CD4-positive, alpha-beta T cell treated with Interferon gamma for 1 hour (primary cell): ENCODE measurements around the gene IFI30.

Source experiments
- DNase-seq: peaks from one replicate; pipeline ENCODE4 v3.0.0-alpha.2; 2020

IFI30 gene

DNA sequence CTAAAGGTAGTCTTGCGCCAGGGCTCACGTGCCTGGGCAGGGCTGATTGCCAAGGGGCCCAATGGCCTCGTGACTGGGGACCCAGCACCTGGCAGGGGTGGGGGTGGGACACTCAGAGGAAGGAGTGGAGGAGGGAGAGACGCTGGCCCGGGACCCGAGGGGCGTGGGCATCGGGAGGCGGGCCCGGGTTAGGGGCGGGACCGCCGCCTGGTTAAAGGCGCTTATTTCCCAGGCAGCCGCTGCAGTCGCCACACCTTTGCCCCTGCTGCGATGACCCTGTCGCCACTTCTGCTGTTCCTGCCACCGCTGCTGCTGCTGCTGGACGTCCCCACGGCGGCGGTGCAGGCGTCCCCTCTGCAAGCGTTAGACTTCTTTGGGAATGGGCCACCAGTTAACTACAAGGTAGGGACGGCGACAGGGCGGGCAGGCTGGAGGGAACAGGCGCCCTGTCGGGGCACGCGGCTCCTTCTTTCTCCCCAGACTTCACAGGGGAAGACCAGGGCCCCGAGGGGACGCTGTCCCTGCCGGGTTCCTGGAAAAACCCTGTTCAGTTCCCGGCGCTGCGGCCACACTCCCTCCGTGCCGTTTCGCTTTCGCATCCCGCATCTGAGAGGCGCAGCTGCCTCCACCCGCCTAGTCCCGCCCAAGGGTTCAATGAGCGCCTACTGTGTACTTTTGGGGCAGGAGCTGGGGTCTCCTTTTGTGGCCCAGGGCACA, at the start of gene IFI30:
Gene IFI30, plus strand, starts transcription at position 242 of the 717 bp plus-strand sequence. Its CDS starts 29 bp downstream, at position 271.
- peak; percentile 91 for DNase-seq

DNA sequence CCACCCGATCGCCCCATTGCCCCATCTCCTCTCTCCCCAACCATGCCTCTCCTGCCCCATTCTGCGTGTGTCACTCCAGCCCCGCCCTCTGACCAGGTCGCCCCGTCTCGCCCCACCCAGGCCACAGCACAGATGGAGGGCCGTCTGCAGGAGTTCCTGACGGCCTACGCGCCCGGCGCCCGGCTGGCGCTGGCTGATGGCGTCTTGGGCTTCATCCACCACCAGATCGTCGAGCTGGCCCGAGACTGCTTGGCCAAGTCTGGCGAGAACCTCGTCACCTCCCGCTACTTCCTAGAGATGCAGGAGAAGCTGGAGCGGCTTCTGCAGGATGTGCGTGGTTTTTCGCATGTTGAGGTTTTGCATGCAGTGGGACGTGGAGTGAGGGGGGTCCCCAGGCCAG, 49.8 kb upstream of the IFI30 start:
- DNase-seq, result no peak

DNA sequence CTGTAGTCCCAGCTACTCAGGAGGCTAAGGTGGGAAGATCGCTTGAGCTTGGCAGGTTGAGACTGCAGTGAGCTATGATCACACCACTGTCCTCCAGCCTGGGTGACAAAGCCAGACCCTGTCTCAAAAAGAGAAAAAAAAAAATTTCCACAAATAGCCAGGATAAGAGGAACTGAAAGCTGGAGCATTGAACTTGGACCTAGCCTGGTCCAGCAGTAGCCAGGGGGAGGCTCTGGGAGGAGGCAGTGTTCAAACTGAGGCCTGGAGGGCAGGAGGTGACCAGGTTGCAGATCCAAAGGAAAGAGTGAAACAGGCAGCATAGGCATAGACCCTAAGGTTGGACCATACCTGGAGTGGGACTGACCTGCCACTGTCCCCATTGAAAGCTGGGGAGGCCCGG, 47.5 kb upstream of the IFI30 start:
- DNase-seq, result no peak

DNA sequence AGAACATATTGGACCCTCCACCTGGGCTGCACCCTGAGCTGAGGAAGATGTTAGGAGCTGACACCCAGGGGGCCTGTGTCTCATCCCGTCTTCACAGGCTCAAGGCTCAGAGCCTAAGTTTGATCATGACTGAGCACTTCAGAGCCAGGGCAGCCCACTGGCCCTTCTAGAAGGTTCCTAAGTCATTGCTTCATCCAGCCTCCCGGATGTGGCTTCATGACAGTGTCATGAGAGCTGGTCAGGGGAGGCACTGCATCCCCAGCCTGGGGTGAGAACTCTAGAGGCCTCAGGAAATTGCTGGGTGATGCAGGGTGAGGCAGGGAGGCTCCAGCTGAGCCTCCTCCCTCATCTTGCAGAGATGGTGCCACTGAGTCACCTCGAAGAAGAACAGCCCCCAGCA, 45.6 kb upstream of the IFI30 start:
- DNase-seq, result peak; percentile 60

DNA sequence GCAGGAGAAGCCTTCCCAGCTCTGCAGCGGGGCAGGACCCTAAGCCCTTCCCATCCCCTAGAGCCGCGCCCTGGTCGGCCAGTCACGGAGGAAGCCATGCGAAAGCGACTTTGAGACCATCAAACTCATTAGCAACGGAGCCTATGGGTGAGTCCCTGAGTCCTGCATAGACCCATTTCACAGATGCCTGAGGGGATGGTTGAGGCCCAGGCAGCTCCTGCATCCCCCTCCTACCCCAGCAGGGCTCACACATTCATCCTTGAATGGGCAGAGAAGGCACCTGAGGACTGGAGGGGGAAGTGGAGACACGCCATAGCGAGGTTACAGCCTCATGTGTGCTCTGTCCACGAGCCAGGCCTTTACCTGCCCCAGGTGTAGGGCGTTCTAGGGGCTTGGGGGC, 44.8 kb upstream of the IFI30 start:
- DNase-seq, result no peak

DNA sequence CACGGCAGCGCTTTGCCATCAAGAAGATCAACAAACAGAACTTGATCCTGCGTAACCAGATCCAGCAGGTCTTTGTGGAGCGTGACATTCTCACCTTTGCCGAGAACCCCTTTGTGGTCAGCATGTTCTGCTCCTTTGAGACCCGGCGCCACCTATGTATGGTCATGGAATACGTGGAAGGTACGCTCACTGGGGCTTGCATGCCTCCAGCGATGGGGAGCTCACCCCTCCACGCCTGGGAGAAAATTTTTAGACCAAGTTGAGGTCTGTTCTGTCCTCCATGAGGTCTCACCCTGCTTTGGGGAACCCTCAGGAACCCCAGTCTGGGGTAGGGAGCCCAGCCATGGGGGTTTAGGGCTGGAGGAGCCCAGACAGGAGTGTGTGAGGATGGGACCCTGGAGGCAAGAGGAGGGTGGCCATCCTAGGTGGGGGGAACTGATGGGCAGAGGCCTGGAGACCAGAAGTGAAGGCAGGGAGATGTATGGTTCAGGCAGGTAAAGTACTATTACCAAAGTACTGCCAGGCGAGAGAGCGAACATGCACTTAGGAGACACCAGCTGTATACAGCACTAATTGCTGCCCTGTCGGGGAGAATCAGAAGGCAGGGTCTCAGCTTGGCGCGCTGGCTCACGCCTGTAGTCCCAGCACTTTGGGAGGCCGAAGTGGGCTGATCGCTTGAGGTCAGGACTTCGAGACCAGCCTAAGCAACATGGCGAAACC, 42.9 kb upstream of the IFI30 start:
- DNase-seq, result no peak

DNA sequence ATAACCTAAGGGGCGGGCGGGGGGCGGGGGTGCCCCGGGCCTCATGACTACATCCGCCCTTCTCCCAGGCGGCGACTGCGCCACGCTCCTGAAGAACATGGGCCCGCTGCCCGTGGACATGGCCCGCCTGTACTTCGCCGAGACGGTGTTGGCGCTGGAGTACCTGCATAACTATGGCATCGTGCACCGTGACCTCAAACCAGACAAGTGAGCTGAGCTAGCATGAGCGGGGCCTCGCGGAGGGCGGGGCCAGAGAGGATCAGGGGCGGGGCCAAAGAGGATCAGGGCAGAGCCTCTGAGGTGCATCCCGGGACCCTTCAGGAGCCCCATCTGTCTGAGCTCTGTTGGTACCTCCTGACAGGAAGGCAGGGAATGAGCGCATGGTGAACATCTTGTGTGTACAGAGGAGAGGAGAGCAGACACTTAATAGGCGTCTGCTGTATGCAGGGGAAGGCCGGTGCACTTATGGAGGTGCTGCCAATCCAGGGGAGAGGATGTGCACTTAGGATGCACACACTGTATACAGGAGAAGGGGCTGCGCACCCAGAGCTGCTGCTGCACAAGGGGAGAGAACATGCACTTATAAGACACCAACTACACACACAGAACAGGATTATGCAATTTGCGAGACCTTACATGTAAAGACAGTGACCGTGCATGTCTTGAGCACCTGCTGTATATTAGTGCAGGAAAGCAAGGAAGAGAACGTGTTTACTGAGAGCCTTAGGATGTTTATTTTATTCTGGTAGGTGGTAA, 41.6 kb upstream of the IFI30 start:
- DNase-seq, result no peak

DNA sequence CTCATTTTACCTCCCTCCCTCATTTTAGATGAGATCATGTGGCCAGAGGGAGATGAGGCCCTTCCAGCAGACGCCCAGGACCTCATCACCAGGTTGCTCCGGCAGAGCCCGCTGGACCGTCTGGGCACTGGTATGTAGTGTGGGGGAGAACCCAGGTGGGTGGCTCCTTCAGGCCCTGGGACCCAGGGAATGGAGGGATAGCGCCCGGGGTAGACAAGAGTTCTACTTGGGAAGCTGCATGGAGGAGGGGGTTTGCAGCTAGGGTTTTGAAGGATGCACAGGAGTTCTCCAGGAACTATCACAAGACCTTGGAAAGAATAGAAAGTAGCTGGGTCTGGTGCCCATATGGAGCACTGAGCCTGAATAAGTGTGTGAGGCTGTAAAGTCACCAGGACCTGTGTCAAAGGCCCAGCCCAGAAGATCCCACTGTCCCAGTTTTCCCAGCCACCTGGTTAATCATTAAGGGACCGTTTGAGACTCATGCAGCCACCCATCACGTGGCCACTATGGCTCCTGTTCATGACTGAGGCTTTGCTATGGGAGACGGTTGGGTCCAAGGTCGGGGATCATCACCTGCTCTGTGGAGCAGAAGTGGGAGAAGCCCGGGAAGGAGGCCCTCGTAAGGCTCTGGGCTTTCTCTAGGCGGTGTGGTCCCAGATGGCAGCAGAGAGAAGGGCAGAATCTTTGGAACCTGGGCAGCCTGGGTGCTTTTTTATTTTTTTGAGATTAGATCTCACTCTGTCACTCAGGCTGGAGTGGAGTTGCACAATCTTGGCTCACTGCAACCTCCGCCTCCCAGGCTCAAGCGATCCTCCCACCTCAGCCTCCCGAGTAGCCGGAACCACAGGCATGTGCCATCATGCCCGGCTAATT, 37.7 kb upstream of the IFI30 start:
- DNase-seq, result no peak

DNA sequence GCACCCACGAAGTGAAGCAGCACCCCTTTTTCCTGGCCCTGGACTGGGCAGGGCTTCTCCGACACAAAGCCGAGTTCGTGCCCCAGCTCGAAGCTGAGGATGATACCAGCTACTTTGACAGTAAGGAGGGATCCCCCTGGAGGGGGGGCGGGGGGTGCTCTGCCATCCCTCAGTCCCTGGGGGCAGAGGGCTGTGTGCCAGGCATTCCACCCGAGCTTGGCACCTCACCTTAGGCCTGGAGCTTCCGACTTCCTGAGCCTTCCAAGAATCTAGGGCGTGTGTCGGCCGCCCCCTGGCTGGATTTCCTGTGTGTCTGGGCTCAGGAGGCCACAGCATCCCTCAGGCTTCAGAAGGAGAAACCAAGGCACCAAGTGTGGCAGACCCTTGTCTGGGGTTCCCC, 36.4 kb upstream of the IFI30 start:
- DNase-seq, result no peak

DNA sequence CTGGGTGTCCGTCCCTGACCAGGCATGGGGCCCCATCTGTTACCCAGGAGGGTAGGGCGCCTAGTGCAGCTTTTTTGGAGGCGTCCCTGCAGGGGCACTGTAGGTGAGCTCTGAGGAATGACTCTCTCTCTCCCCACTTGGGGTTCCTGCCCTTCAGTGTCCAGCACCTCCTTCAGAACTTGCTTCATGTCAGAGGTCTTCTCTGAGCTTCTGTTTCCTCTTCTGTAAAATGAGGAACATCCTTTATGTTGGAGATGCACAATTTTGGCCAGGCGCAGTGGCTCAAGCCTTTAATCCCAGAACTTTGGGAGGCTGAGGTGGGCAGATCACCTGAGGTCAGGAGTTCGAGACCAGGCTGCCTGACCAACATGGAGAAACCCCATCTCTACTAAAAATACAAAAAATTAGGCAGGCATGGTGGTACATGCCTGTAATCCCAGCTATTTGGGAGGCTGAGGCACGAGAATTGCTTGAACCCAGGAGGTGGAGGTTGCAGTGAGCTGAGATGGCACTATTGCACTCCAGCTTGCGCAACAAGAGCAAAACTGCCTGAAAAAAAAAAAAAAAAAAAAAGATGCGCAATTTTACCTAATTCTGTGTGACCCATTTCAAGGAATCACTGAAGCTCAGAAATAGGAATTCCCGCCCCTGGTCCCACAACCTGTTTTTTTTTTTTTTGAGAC, 35.8 kb upstream of the IFI30 start:
- DNase-seq, result no peak

DNA sequence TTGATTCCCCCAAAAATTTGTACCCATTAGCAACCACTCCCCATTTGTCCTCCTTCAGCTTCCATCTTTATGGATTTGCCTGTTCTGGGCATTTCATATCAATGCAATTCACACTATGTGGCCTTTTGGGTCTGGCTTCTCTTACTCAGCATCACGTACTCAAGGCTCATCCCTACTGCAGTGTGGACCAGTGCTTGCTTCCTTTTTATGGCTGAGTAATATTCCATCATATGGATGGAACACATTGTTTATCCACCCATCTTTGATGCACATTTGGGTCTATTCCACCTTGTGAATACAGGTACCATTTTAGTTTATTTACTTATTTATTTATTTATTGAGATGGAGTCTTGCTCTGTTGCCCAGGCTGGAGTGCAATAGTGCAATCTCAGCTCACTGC, 33.1 kb upstream of the IFI30 start:
- DNase-seq, result no peak

DNA sequence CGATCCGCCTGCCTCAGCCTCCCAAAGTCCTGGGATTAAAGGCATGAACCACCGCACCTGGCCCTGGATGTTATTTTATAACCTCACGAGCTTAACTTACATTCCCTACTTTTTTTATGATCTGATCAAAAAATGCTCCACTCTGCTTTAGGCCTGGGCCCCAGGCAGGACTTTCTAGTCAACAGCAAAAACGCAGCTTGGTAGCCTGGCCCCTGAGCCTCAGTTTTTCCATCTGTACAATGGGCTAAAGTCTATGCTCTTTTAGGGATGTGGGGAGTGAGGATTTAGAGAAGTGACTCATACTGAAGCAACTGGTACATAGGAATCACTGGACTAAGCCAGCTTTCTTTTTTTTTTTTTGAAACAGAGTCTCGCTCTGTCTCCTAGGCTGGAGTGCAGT, 32.6 kb upstream of the IFI30 start:
- DNase-seq, result no peak

DNA sequence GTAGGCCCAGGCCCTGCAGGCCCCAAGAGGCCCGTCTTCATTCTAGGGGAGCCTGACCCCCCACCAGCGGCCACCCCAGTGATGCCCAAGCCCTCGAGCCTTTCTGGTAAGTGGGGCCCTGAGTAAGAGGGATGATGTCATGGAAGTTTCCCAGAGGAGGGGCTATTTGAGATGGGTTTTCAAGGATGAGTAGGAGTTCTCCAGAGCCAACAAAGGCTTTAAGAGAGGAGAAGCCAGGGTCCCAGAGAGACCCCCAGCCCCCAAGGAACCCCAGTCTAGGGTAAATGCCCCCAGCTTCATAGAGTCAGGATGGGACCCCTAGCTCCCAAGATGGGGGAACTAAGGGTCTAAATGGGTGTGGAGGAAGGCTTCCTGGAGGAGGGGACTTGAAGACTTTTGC, 29.7 kb upstream of the IFI30 start:
- DNase-seq, result no peak

DNA sequence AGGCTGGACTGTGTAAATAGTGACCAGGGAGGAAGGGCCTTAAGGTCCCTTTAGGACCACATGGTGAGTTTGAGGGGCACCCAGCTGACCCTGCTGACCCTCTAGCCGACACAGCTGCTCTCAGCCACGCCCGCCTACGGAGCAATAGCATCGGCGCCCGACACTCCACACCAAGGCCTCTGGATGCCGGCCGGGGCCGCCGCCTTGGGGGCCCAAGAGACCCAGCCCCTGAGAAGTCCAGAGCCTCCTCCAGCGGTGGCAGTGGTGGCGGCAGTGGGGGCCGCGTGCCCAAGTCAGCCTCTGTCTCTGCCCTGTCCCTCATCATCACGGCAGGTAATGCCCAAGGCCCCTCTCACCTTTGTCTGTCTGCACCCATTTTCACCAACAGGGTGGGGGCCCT, 29.3 kb upstream of the IFI30 start:
- DNase-seq, result no peak

DNA sequence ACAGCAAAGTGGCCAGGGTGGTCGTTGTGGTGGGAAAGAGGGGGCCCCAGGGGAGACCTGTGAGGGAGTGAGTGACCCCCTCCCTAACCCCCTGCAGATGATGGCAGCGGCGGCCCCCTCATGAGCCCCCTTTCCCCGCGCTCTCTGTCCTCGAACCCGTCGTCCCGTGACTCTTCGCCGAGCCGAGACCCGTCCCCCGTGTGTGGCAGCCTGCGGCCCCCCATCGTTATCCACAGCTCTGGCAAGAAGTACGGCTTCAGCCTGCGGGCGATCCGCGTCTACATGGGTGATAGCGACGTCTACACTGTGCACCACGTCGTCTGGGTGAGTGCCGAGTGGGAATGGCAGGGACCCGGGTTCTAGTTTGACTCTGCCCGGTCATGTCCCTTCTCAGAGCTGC, 28.7 kb upstream of the IFI30 start:
- no peak for DNase-seq

DNA sequence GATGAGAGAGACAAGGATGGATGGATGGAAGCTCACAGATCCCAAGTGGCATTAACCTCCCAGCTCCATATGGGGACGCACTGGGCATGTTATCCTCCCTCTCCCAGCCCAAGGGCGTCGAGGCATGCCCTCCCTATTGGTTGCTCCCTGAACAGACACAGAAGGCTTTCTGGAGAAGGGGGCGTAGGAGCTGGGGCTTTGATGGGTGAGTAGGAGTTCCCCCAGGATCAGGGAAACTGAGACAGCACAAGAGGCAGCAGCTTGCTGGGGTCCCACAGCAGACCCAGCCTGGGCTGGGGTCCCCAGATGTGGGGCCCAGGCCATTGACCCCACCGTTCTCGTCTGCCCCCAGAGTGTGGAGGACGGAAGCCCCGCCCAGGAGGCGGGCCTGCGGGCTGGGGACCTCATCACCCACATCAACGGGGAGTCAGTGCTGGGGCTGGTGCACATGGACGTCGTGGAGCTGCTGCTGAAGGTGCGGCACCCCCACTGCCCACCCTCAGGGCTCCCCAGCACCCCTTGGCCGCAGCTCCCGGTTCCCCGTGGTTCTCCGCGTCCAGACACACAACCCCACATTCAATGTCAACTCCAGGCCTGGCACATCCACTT, 28.1 kb upstream of the IFI30 start:
- DNase-seq, result no peak

DNA sequence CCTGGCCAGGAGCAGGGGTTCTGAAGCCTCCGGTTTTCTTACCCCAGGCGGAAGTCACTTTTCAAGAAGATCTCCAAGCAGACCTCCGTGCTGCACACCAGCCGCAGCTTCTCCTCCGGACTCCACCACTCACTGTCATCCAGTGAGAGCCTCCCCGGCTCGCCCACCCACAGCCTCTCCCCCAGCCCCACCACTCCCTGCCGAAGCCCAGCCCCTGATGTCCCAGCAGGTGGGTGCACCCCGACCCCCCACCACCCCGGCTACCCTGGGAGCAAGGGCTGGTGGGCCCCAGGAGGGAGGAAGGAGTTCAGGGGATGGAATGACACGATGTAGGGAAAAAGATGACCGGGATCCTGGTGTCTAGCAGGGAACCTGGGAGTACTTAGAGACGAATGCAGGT, 26.2 kb upstream of the IFI30 start:
- DNase-seq, result no peak

DNA sequence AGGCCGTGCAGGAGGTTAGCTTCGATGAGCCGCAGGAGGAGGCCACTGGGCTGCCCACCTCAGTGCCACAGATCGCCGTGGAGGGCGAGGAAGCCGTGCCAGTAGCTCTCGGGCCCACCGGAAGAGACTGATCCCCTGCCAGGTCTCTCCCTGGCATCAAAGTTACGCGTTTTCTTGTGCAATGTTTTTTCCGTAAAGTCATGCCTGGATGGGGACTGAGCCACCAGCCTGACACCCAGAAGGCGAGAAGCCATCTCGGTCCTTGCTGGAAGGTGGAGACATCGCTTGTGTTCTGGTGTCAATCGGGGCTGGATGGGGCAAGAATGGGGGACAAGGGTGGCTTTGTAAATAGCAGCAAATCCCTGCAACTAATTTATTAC, 24.0 kb upstream of the IFI30 start:
- DNase-seq, result no peak

DNA sequence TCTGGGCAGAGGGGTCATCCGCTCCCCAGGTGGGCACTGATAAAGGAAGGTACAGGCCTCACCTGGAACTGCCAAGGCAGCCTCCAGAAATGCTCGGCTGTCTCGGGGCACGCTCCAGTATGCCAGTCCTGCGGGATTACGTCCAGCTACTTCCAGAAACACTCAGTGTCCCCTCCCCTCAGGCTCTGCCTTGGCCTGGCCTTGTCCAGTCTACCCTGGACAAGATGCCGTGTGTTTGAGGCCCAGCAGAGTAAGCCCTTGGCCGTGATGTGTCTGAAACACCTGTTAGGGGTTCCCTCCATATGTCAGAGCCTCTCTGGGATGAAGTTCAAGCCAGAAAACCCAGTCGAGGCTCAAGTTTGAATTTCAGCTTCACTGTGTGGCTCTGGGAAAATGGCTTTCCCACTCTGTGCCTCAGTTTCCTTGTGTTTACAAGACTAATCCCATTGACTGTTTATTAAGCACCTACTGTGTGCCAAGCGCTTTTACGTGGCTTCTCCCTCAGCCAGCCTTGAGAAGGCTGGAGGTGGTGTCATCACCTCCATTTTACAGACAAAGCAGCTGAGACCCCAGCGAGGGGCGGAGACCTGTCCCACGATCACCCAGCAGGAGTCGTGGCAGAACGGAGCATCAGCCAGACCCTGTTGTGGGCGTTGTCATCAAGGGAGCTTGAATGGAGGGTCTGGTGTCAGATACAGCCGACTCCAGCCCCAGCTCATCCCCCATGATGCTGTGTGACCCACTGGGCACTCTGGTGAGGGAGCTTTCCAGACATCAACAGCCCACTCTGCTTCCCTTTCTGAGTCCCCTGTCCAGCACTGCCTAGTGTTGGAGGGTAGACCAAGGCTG, 22.6 kb upstream of the IFI30 start:
- no peak for DNase-seq

DNA sequence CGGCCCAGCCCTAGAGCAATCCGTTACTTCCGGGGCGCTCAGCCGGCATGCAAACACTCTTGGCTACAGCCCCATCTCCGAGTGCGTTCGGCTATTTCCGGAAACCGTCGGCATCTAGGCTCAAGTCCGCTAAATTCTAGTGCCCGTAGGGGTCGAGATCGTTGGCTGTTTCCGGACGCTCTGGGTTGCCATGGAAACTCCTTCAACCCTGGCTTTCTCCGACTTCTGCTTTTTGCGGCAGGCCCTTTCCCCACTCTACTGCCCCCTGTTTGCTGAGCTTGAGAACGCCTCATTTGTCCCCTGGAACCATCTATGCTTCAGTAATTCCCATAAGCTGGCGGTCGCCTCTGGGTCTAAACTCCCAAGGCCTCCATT, 21.2 kb upstream of the IFI30 start:
- DNase-seq, result peak; percentile 98
